ENCODE data around the gene MCM3AP. TPM values are rescaled to one million over a fixed set of nuclear protein-coding genes. Genes with fewer than 3 reads are reported as not detected.

Gene MCM3AP
- total RNA-seq (100 to 1,000 TPM in 1 of 4 donors, 10 to 100 TPM in 3; 70.4 to 102 (median 89.7) TPM), polyA plus RNA-seq (100 to 1,000 TPM in 1 of 3 donors, 10 to 100 TPM in 2; 44.0 to 104 (median 49.6) TPM)
- long read RNA-seq, donor 1, full-length matches to known transcripts = 13 of 52 reads
- long read RNA-seq, donor 1, partial matches to known transcripts = 27 of 52 reads
- long read RNA-seq, donor 1, other reads (novel, unspliced or antisense) = 12 of 52 reads
- long read RNA-seq, donor 2, full-length matches to known transcripts = 23 of 67 reads
- long read RNA-seq, donor 2, partial matches to known transcripts = 34 of 67 reads
- long read RNA-seq, donor 2, other reads (novel, unspliced or antisense) = 10 of 67 reads

GRCh38 chr21:46285206-46285661, at the start of gene MCM3AP:
MCM3AP (minus strand) TSS chr21:46285611; CDS start chr21:46285286, 325 bp downstream.
- intact Hi-C loops (cut with DNase I) = loop anchor here (10.0 kb wide), 2 partner anchors 50 to 140 kb away; no protein-coding TSS in a partner anchor
- peaks cover 51% of the 10 kb centered on the region for H3K4me1 ChIP-seq
- no peak for ATAC-seq

DNA sequence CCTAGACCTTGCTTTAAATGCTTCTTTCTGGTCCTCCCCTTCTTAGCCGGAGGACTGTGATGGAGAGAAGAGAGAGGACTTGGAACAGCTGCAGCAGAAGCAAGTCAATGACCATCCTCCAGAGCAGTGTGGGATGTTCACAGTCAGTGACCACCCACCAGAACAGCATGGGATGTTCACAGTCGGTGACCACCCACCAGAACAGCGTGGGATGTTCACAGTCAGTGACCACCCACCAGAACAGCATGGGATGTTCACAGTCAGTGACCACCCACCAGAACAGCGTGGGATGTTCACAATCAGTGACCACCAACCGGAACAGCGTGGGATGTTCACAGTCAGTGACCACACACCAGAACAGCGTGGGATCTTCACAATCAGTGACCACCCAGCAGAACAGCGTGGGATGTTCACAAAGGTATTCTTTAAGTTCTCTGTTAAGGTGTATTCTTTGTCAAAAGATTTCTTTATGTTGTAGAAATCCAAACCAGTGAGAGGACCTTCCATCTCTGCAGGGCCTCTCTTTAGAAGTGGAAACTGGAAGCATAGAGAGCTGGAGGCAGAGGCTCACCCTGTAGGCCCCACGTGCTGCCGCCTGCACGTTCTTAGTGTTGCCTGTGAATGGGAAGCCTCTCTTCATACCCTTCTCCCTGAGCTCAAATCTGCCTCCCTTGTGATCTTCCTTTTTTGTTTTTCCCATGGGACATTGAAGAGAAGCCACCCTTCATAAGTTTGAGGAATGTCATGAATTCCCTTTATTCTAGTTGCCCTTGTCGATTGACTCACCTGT, 49.1 kb upstream of the MCM3AP start:
- 91 to 94% (median 93%) methylated on average over 12 of the region's 12 CpGs for WGBS, 3 donors
- ATAC-seq (no peak), DNase-seq (no peak)
- intact Hi-C loops (cut with DNase I) = loop anchor here in 1 of 2 donors (10.0 kb wide), 1 partner anchor 50 kb away; the partner anchor contains the start of genes MCM3AP and YBEY
- no peak overlapping the region for H3K27ac ChIP-seq
- TF ChIP-seq, protein P1, sequence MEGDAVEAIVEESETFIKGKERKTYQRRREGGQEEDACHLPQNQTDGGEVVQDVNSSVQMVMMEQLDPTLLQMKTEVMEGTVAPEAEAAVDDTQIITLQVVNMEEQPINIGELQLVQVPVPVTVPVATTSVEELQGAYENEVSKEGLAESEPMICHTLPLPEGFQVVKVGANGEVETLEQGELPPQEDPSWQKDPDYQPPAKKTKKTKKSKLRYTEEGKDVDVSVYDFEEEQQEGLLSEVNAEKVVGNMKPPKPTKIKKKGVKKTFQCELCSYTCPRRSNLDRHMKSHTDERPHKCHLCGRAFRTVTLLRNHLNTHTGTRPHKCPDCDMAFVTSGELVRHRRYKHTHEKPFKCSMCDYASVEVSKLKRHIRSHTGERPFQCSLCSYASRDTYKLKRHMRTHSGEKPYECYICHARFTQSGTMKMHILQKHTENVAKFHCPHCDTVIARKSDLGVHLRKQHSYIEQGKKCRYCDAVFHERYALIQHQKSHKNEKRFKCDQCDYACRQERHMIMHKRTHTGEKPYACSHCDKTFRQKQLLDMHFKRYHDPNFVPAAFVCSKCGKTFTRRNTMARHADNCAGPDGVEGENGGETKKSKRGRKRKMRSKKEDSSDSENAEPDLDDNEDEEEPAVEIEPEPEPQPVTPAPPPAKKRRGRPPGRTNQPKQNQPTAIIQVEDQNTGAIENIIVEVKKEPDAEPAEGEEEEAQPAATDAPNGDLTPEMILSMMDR (IDR thresholded peaks at IDR 0.05) = no peak
- H3K9me3 ChIP-seq = no peaks in the 10 kb centered on the region
- H3K36me3 ChIP-seq (ENCODE audit: insufficient read depth in 1 of 2, low read depth in 1 of 2) = peaks cover 0 to 91% of the 10 kb centered on the region in 2 donors
- no peaks in the 10 kb centered on the region for H3K27me3 ChIP-seq (ENCODE audit: insufficient read depth in 3 of 3, low read length in 2 of 3)
- H3K4me3 ChIP-seq = no peak overlapping the region
- H3K4me1 ChIP-seq = peaks cover 3% of the 10 kb centered on the region

More at GRCh38 chr21:46285206-46285661, at the start of gene MCM3AP:
- no peak for DNase-seq
- 27 to 30% (median 30%) methylated on average over 6 of the region's 6 CpGs for WGBS, 3 donors
- TF ChIP-seq, protein P1 (IDR thresholded peaks at IDR 0.05) = no peak
- Histone ChIP-seq H3K36me3 (ENCODE audit: insufficient read depth in 1 of 2, low read depth in 1 of 2) (peaks cover 3 to 66% of the 10 kb centered on the region in 2 donors), H3K4me3 (peak within 1 kb of the TSS; percentile 93), H3K27ac (peak within 1 kb of the TSS; percentile 96), H3K27me3 (ENCODE audit: insufficient read depth in 3 of 3, low read length in 2 of 3) (no peaks in the 10 kb centered on the region), H3K9me3 (no peaks in the 10 kb centered on the region)

GRCh38 chr21:46329796-46330195, 44.4 kb upstream of the MCM3AP start:
- 95 to 98% (median 95%) methylated on average over 2 of the region's 2 CpGs for WGBS, 3 donors
- peaks cover 0 to 74% of the 10 kb centered on the region in 2 donors for H3K36me3 ChIP-seq (ENCODE audit: insufficient read depth in 1 of 2, low read depth in 1 of 2)

GRCh38 chr21:46328151-46328550, 42.7 kb upstream of the MCM3AP start:
- peaks cover 15% of the 10 kb centered on the region for H3K4me1 ChIP-seq
- H3K27ac ChIP-seq = no peak overlapping the region
- H3K9me3 ChIP-seq = no peaks in the 10 kb centered on the region
- intact Hi-C loops (cut with DNase I) = loop anchor here in 1 of 2 donors (10.0 kb wide), 1 partner anchor 143 kb away; the partner anchor contains the start of gene SPATC1L
- TF ChIP-seq, protein P1 (IDR thresholded peaks at IDR 0.05) = no peak
- H3K27me3 ChIP-seq (ENCODE audit: insufficient read depth in 3 of 3, low read length in 2 of 3) = no peaks in the 10 kb centered on the region
- no peak for DNase-seq
- 78 to 80% (median 80%) methylated on average over 5 of the region's 5 CpGs for WGBS, 3 donors
- H3K4me3 ChIP-seq = no peak overlapping the region
- ATAC-seq = no peak
- H3K36me3 ChIP-seq (ENCODE audit: insufficient read depth in 1 of 2, low read depth in 1 of 2) = peaks cover 0 to 64% of the 10 kb centered on the region in 2 donors

More at GRCh38 chr21:46329796-46330195, 44.4 kb upstream of the MCM3AP start:
- no peak overlapping the region for H3K4me3 ChIP-seq
- TF ChIP-seq, protein P1 (IDR thresholded peaks at IDR 0.05) = no peak
- DNase-seq = no peak
- ATAC-seq = no peak
- H3K27ac ChIP-seq = no peak overlapping the region
- no peaks in the 10 kb centered on the region for H3K9me3 ChIP-seq
- peaks cover 15% of the 10 kb centered on the region for H3K4me1 ChIP-seq
- intact Hi-C loops (cut with DNase I) = loop anchor here (10.0 kb wide), 2 partner anchors 45 to 145 kb away; partner anchors contain the start of genes MCM3AP (in 1 of the 2), SPATC1L (in 1 of the 2) and YBEY (in 1 of the 2)
- H3K27me3 ChIP-seq (ENCODE audit: insufficient read depth in 3 of 3, low read length in 2 of 3) = no peaks in the 10 kb centered on the region

Measured in psoas muscle (tissue), 8 donors.